ENCODE measurements around the gene RPTOR. TPM values are rescaled to one million over a fixed set of nuclear protein-coding genes. Genes with fewer than 3 reads are reported as not detected.

Gene RPTOR
- total RNA-seq, 1 donor from 2014 or later: 32.3 TPM

DNA sequence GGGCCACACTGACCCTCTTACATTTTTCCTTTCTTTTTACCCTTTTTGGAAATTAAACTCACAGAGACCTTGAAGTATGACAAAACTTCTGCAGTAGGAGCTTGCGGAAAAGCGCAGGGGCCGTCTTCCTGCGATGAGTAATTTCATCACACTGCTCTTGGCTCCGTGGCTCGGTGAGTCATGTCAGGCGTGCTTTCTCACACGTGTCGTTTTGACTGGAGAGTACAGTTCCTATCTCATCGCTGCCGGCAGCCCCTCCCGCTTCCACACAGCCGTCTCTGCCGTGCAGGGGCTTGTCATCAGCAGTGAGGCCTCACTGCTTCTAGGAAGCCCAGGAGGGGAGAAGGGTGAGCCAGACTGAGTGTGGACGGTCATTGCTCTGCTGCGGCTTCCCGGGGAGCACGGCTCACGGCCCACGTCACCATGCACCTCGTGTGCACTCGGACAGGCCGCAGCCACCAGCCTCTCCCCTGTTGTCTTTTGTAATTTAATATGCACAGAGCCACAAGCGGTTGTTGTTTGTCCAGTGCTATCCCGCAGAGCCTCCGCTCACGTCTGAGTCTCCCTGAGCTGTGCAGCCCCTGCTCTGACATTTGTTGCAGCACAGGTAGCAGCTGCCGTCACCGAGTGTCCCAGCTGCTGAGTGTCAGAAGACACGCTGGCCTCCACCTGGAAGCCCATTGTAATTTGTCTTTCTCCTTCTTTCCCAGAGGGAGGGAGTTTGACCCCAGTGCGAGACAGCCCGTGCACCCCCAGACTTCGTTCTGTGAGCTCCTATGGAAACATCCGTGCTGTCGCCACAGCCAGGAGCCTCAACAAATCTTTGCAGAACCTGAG is 347.6 kb downstream of the RPTOR start:
- intact Hi-C loops (cut with DNase I): no loop called here
- no peak for DNase-seq (ENCODE audit: low spot score)

DNA sequence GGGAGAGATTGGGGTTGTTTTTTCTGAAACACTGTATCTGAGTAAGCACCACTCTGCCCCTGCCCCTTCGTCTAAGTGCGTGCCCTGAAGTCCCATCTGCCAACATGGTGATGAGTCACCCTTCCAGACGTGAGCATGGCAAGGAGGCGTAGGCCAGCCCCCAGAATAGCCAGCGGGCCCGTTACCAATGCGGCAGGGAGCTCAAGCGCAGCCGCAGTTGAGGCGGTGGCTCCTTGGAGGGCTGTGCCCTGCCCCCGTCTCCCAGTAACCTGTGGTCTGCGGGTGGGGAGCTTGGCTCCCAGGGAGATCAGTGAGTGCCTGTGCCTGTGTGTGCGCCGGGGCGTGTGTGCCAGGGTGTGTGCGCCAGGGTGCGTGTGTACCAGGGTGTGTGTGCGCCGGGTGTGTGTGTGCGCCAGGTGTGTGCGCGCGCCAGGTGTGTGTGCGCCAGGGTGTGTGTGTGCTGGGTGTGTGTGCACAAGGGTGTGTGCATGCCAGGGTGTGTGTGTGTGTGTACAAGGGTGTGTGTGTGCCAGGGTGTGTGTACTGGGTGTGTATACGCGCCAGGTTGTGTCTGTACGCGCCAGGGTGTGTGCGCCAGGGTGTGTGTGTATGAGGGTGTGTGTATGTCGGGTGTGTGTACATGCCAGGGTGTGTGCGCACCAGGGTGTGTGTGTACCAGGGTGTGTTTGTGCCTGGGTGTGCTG is 348.4 kb downstream of the RPTOR start:
- intact Hi-C loops (cut with DNase I): no loop called here
- no peak for DNase-seq (ENCODE audit: low spot score)

DNA sequence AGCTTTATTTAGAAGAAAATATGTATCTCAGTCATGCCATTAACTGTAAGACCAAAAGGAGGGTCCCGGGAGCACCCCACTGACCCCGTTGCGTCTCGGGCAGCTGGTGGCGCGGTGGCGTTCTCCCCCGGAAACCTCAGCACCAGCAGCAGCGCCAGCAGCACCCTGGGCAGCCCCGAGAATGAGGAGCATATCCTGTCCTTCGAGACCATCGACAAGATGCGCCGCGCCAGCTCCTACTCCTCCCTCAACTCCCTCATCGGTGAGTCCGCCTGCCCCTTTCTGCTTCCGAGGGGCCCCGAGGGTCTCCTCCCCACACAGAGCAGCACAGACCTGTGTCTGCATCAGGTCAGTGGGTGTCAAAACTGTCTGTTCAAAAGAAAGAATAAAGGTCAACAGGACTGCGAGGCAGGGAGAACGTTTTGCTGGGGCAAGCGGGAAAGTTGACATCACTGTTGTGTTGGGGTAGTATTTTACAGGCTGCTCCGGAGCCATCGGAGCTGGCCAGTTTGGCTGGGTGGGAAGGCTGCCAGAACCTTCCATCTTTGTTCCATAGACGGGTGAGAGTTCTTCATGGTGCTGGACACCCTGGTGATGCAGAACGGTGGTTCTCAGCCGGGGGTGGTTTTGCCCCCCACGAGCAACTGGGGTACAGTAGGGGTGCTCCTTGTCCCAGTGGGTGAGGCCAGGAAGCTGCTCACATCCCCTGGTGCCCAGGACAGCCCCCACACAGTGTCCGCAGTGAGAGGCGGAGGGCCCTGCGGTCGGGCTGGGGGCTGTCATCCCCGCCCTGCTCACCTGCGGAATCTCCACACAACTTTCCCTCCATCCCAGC is 349.2 kb downstream of the RPTOR start:
- intact Hi-C loops (cut with DNase I): no loop called here
- no peak for DNase-seq (ENCODE audit: low spot score)

DNA sequence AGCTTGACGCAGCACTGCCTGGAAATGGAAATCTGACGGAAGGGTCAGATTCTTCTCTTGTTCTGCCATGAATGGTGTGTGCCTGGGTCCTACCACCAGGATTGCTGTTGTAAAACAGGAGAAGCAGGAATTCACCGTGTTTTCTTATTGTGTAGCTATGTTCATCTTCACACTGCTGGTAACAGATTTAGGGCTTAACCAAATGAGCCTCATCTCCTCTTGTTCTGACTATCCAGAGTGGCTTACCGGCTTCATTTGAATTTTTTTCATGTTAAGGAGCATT is 349.7 kb downstream of the RPTOR start:
- DNase-seq (ENCODE audit: low spot score): no peak
- intact Hi-C loops (cut with DNase I): no loop called here

DNA sequence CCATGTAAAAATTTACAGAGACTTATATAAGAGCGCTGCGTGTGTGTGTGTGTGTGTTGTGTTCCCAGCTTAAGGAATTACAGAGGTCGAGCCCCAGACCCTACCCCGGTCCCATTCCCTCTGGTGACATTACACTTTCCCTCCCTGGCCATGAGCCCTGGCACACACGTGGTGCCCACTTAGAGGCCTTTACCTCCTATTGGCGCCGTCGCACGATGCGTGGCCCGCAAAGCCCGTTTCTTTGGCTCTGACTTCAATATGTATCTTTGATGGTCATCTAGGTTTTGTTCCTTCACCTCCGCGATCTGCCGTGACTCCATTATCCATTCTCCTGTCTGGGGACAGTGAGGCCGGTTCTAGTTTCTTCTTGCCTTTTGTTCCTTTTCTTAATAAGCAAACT is 350.1 kb downstream of the RPTOR start:
- intact Hi-C loops (cut with DNase I): no loop called here
- no peak for DNase-seq (ENCODE audit: low spot score)

DNA sequence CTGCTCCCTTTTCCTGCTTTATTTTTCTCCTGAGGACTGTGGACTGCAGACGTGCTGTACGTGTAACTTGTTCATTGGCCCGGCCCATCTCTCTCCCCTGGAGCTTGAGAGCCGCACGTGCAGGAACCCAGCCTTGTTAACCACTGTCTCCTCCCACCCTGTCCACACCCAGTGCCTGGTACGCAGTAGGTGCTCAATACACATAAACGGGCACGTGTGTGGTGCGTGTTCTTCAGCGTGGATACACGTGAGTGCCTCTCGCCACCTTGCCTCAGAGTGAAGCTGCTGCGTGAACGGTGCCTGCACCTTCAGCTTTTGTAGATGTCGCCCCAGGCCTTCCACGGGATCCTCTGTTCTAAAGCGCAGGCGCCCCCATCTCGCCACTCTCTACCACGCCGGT is 350.7 kb downstream of the RPTOR start:
- intact Hi-C loops (cut with DNase I): no loop called here

DNA sequence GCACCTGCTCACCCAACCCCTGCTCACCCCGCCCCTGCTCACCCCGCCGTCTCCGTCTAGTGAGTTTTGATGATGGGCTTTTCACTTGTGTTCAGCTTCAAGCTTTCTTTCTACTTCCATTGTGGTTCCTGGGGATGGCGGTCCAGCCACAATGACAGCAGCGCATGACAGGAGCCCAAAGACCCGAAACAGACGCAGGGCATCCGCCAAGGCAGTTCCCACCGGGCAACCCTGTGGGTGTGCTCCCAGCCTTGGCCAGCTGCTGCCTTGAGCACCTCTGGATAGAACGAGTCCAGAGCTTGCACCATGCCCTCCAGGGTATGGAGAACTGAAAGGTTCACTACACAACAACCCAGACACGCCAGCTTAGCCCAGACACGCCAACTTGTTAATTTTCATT is 354.1 kb downstream of the RPTOR start:
- no peak for DNase-seq (ENCODE audit: low spot score)
- intact Hi-C loops (cut with DNase I): no loop called here

More for the DNA sequence above, 350.7 kb downstream of the RPTOR start:
- DNase-seq (ENCODE audit: low spot score): no peak

DNA sequence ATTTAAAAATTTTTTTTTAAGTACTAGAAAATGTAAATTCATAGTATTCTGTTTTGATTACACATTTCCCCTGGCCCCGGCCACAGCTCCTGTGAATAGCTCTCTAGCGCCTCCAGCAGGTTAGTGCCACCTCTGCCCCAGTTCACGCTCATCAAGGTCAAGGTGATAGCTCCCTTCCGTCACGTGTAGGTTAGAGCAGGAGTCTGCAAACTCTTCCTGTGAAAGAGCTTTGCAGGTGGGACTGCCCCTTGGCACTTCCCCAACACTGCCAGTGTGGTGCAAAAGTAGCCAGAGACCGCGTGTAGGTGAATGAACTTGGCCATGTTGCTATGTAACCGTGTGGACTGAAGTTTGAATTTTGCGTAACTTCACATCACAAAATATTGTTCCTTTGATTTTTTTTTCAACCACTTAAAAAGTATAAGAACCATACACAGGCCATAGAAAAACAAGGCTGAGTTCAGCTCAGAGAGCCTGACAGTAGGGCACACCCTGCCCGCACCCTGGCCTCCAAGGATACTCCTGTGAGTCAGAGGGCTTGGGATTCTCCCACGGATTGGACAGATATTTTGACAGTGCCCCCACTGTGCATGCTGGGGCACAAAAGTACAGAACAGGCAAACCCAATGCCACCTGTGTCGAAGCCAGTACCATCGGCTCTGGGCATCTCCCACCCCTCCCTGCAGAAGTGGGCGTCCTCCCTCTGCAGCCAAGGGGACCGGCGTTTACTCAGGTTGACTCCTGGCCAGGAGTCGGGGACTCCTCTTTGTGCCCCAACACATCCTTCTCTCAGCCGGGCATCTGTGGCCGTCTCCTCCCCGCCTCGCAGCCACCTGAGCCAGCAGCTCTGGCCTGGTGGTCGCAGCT is 355.0 kb downstream of the RPTOR start:
- DNase-seq (ENCODE audit: low spot score): no peak
- intact Hi-C loops (cut with DNase I): no loop called here

DNA sequence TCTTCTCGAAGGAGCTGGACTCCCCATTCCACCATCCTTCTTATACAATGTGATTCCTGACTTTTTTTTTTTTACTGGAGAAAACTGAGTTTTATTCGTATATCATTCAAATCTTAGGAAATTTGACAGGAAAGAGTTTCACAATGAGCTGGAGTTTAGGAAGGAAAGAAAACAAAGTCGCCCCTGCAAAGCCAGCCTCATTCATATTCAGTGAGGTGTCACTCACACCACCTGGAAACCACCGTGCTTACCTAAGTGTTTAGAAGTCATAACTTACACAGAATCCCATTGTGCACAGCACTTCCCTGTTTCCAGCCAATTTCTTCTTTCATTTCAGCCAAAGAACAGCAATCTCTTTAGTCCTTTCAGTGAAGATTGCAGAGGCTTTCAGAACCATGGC is 356.7 kb downstream of the RPTOR start:
- no peak for DNase-seq (ENCODE audit: low spot score)
- intact Hi-C loops (cut with DNase I): no loop called here

DNA sequence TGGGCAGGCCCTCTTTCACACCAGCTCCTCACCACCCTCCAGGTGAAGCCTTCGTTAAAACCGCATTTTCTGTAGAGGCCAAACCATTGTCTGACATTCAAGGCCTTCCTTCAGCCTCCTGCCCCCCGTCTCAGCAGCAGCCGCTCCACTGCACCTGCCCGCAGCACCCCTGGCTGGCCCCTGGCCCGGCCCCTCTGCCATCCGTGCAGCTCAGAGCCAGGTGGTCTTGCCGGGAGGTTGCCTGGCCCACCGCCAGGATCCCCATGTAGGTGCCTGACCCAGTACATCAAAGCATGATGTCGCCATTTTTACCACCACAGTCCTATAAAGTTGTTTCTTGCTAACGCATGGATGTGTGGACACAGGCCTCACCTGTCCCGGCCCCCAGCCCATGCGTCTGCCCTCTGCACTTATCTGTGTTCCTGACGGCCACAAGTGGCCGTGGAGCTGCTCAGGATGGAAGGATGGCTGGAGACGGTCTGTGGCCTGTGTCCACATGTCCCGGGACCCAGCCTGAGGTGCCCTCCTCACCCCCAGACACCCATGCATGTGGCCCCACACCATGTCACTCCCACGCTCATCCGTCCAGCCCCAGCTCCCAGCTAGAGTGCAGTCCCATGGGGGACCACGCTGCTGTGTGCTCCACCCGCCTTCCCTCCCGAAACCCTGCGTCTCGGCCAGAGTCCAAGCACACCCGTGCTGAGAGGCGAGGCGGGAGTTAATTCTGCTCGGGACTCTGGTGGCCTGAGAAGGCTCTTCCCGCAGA is 357.7 kb downstream of the RPTOR start:
- intact Hi-C loops (cut with DNase I): no loop called here
- no peak for DNase-seq (ENCODE audit: low spot score)

DNA sequence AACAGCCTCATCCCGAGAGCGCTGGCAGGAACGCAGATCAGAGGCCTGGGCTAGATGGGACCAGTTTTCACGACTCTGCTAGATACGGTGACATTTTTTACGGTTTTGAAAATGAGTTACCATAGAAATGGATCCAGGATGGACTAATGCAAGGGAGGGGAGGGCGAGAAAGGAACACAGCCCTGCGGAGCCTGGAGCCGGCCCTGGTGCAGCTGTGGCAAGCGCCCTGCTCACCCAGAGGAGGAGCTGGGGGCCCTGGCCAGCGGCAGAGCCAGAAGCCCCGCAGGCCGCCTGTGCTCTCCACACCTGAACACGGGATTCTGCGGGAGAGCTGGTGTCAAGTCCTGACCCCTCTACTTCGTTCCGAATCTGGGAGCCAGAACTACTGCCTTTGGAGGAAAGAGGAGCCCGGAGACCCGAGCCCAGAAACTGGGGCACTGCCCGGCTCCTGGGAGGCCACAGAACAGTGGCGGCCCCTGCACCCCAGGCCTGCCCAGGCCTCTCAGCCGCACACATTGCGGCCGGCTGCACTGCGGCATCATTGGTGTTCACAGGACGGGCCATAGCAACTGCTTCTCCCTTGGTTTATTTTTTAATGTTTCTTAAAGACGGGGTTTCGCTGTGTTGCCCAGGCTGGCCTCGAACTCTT is 358.4 kb downstream of the RPTOR start:
- intact Hi-C loops (cut with DNase I): no loop called here
- no peak for DNase-seq (ENCODE audit: low spot score)

DNA sequence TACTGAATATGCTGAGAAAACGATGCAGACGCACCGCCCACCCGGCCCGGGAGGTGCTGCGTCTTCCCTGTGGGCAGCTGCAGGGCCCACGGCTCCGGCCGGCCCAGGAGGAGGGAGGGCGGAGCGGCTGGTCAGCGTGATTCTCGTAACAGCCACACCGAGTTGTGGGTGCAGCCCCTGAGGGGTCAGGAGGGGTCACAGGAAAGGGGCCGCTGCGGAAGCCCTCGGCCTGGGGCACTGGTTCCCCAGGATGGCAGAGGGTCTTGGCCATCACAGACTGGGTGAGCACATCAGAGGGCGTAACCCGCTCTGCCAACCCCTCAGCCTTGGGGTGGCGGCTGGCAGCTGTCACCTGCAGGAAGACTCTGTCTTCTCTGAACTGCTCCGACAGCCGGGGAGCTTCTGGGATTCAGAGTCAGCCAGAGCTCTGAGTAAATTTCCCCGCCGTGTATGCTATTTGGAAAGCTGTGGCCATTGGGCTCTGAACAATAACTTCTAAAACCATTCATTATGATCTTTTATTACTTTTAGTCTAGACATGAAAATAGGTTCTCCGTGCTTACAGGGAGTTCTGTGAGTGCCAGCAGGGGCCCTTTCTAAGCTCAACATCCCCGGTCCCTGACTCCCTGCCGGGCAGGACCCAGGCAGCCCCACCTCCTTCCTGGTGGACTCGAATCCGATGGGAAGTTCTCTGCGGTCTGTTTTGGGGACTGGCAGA is 359.6 kb downstream of the RPTOR start:
- intact Hi-C loops (cut with DNase I): no loop called here

DNA sequence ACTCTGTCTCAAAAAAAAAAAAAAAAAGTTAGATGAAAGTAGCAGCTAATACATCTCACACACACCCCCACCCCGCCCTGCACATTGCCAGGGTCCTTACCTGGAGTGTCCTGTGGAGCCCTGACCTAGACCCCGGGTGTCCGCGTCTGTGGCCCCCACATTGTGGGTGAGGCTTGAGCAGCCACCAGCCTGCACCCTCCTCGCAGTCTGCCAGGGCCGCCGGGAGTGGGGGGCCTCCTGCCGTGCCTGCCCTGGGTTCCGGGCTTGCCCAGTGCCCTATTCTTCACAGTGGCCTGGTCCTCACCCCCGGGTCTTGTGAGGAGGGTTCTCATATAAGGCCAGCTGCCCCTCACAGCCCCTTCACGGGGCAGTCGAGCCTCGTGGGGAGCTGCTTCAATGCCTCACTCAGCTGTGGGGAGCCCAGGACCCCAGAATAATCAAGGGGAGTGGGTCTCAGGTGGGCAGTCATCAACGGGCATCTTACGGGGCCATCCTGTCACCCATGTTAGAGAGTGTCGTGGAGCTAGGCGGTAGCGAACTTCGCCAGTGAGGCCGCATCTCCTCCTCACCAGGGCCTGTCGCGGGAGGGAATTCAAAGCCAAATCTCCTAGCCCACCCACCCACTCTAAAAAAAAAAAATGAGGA is 361.1 kb downstream of the RPTOR start:
- no peak for DNase-seq (ENCODE audit: low spot score)
- intact Hi-C loops (cut with DNase I): no loop called here

More for the DNA sequence above, 359.6 kb downstream of the RPTOR start:
- DNase-seq (ENCODE audit: low spot score): no peak

DNA sequence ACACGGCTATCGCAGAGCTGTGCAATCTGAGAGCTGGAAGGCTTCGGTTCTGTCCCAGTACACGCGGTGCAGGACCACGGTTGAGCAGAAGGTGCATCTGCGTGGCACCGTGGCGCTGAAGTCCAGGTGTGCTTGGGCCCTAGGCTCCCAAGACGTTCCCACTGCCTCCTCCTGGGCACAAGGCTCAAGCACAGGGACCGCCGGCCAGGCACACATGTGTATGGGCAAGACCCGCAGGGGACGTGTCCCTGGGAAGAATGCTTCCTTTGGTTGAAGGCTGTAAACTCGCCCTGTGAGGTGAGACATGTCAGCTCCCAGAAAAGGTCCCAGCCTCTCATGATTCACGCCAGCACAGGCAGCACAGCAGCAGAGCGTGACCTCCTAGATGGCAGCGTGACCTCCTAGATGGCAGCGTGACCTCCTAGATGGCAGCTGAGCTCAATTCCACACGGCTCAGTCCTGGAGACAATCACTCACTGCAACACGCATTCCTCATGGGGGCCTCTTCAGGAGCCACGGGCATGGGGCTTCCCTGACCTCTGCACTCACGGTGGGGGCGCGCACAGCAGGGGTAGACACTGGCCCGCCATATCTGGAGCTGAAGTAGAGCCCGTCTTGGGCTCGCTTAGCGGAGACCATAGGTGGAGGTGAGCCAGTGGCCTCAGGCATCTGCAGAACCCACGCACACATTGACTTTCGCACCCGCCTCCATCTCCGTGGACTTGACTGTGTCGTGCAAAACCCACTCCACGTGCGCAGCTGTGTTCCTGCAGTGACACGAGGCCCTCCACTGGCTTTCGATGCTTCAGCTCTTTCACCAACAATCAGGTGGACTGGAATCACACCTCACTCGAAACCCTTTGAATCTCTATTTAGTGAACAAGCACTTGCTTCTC is 362.0 kb downstream of the RPTOR start:
- no peak for DNase-seq (ENCODE audit: low spot score)
- intact Hi-C loops (cut with DNase I): no loop called here

DNA sequence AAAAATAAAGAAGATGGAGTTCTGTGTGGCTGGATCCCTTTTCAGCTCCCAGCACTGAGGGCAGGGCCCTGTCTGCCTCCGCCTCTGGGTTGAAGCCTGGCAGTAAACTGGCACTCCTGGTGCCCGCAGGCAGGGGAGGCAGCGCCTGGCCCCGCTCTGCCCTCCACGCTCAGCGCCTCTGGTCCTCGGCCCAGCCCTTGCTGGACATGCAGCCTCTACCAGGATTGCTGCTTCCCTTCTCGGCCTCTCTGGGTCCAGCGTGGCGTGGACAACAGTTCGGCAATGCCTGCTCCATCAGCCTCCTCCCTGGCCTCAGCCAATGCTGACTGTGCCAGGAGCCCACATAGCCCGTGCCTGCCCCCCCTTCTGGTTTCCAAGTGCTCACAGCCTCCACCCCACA is 362.6 kb downstream of the RPTOR start:
- no peak for DNase-seq (ENCODE audit: low spot score)
- intact Hi-C loops (cut with DNase I): no loop called here

DNA sequence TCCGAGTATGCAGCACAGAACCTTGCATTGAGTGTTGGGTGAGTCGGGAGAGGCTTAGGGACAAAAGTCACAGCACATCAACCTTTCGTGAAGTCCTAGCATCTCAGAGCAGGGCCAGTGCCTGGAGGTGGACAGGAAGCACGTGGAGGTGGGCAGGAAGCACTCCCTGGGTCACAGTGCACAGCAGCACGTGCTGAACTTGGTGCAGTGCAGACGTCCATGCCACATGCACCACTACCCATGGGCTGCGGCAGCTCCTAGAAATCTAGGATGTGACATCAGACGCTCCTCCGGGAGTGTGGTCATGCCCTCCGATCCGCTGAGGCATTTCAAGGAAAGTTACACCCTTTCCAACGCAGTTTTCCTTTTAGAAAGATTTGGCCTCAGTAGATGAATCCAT is 363.6 kb downstream of the RPTOR start:
- DNase-seq (ENCODE audit: low spot score): no peak
- intact Hi-C loops (cut with DNase I): no loop called here

Measured in cardiac septum (tissue), 1 donor.